ENCODE results near the gene KIAA1217.
A peak's percentile ranks its signal among the peaks of the same experiment; 100 is the strongest.

The KIAA1217 gene

GRCh38 chr10:24163485-24163884 lies 45.5 kb upstream of the KIAA1217 start:
- TF ChIP-seq CTCF (conservative IDR thresholded peaks at IDR 0.05; ENCODE audit: low read length) (no peak), EZH2phosphoT487 (IDR thresholded peaks at IDR 0.05; ENCODE audit: borderline replicate concordance) (no peak)
- Histone ChIP-seq H3K27me3 (ENCODE audit: insufficient read depth, low read length, poor library complexity, severe bottlenecking) (no peaks in the 10 kb centered on the region), H4K20me1 (ENCODE audit: insufficient read depth, low read length, poor library complexity, severe bottlenecking) (no peaks in the 10 kb centered on the region), H3K4me2 (ENCODE audit: low read depth, low read length, poor library complexity, severe bottlenecking) (no peak overlapping the region), H3K4me3 (ENCODE audit: low read length, poor library complexity, severe bottlenecking) (no peak overlapping the region), H2AFZ (ENCODE audit: low read length) (no peak overlapping the region), H3K79me2 (ENCODE audit: insufficient read depth, low read length) (no peaks in the 10 kb centered on the region), H3K9me2 (replicated peaks; ENCODE audit: low read depth, low read length) (no peaks in the 10 kb centered on the region), H3K9ac (ENCODE audit: low read depth, low read length, poor library complexity, severe bottlenecking) (no peak overlapping the region), H3K9me3 (ENCODE audit: insufficient read depth, low read depth, low read length) (no peaks in the 10 kb centered on the region), H3F3A (ENCODE audit: low read depth) (no peaks in the 10 kb centered on the region), H3K36me3 (ENCODE audit: insufficient read depth, low read length) (no peaks in the 10 kb centered on the region), H3K4me1 (ENCODE audit: insufficient read depth, low read length, poor library complexity, severe bottlenecking) (no peaks in the 10 kb centered on the region)

- H3F3A ChIP-seq (ENCODE audit: low read depth): no peaks in the 10 kb centered on the region
- no peak overlapping the region for H3K9ac ChIP-seq (ENCODE audit: low read depth, low read length, poor library complexity, severe bottlenecking)
Measured at GRCh38 chr10:24168258-24169170, 40.4 kb upstream of the KIAA1217 start.

DNA sequence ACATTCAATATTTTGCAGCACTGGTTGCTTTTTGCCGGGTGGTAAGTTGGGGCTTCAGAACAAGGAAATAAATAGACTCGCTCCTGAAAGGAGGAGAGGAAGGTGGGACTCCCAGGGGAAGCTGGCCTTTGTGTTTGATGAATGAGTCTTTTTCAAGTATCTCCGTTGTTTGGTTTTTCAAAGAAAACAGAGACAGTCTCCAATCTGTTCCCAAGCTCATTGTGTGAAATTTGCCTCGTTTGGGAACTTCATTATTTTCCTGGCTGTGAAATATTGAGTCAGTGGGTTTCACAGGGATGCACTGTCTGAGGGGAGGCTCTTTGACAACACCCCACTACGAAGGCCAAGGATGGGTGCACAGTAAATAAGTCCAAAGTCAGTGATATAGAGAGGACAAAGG lies 38.7 kb upstream of the KIAA1217 start:
- Histone ChIP-seq H3K36me3 (ENCODE audit: insufficient read depth, low read length) (no peaks in the 10 kb centered on the region), H3F3A (ENCODE audit: low read depth) (no peaks in the 10 kb centered on the region), H3K9me2 (replicated peaks; ENCODE audit: low read depth, low read length) (no peaks in the 10 kb centered on the region), H4K20me1 (ENCODE audit: insufficient read depth, low read length, poor library complexity, severe bottlenecking) (no peaks in the 10 kb centered on the region), H3K9me3 (ENCODE audit: insufficient read depth, low read depth, low read length) (no peaks in the 10 kb centered on the region), H3K4me1 (ENCODE audit: insufficient read depth, low read length, poor library complexity, severe bottlenecking) (no peaks in the 10 kb centered on the region), H3K9ac (ENCODE audit: low read depth, low read length, poor library complexity, severe bottlenecking) (no peak overlapping the region), H3K4me2 (ENCODE audit: low read depth, low read length, poor library complexity, severe bottlenecking) (no peak overlapping the region), H3K79me2 (ENCODE audit: insufficient read depth, low read length) (no peaks in the 10 kb centered on the region), H3K27me3 (ENCODE audit: insufficient read depth, low read length, poor library complexity, severe bottlenecking) (no peaks in the 10 kb centered on the region), H3K4me3 (ENCODE audit: low read length, poor library complexity, severe bottlenecking) (no peak overlapping the region), H2AFZ (ENCODE audit: low read length) (no peak overlapping the region)
- TF ChIP-seq EZH2phosphoT487 (IDR thresholded peaks at IDR 0.05; ENCODE audit: borderline replicate concordance): no peak
- TF ChIP-seq CTCF (conservative IDR thresholded peaks at IDR 0.05; ENCODE audit: low read length): no peak

More at GRCh38 chr10:24168258-24169170, 40.4 kb upstream of the KIAA1217 start:
- Histone ChIP-seq H4K20me1 (ENCODE audit: insufficient read depth, low read length, poor library complexity, severe bottlenecking) (no peaks in the 10 kb centered on the region), H3K4me1 (ENCODE audit: insufficient read depth, low read length, poor library complexity, severe bottlenecking) (no peaks in the 10 kb centered on the region), H3K9me2 (replicated peaks; ENCODE audit: low read depth, low read length) (no peaks in the 10 kb centered on the region), H3K4me2 (ENCODE audit: low read depth, low read length, poor library complexity, severe bottlenecking) (no peak overlapping the region), H3K79me2 (ENCODE audit: insufficient read depth, low read length) (no peaks in the 10 kb centered on the region), H3K36me3 (ENCODE audit: insufficient read depth, low read length) (no peaks in the 10 kb centered on the region), H3K4me3 (ENCODE audit: low read length, poor library complexity, severe bottlenecking) (no peak overlapping the region), H3K9me3 (ENCODE audit: insufficient read depth, low read depth, low read length) (no peaks in the 10 kb centered on the region), H2AFZ (ENCODE audit: low read length) (peak overlapping the region; percentile 78; the same call in 1 of the 2 replicates), H3K27me3 (ENCODE audit: insufficient read depth, low read length, poor library complexity, severe bottlenecking) (no peaks in the 10 kb centered on the region)
- TF ChIP-seq CTCF (conservative IDR thresholded peaks at IDR 0.05; ENCODE audit: low read length) (no peak), EZH2phosphoT487 (IDR thresholded peaks at IDR 0.05; ENCODE audit: borderline replicate concordance) (no peak)
